Esophagus squamous epithelium (tissue), 4 donors: ENCODE measurements around the gene NLGN4X.

Source experiments
- CTCF ChIP-seq, 6 experiments: fragments of 450-650 bp in 4 of 6; fragments of 200-600 bp in 2 of 6; sonication (generic) in 2 of 6; IDR thresholded peaks; one replicate each; pipeline ENCODE4 v1.5.1; 2016 to 2019; ENCODE audit warnings: antibody characterized with exemption in 6 of 6, mild to moderate bottlenecking in 4 of 6, moderate library complexity in 4 of 6
- POLR2A ChIP-seq, 4 donors: fragments of 450-650 bp; IDR thresholded peaks; one replicate each; pipeline ENCODE4 v1.6.1; 2017; ENCODE audit warnings: antibody characterized with exemption in 4 of 4, mild to moderate bottlenecking in 4 of 4, moderate library complexity in 3 of 4

GRCh38 chrX:6120329-6120728, 108.3 kb downstream of the NLGN4X start:
- no peak for TF ChIP-seq CTCF (IDR thresholded peaks at IDR 0.05)
- no peak for TF ChIP-seq POLR2A (IDR thresholded peaks at IDR 0.05)
